ENCODE data around the gene PSMA7.

GRCh38 chr20:62104791-62105345, 38.3 kb downstream of the PSMA7 start:
- TF ChIP-seq POLR2A (IDR thresholded peaks at IDR 0.05; ENCODE audit: low read depth, low read length): no peak
- no peak for TF ChIP-seq POLR2AphosphoS5 (IDR thresholded peaks at IDR 0.05; ENCODE audit: low read depth, low read length)
- no peak for TF ChIP-seq TAF1 (IDR thresholded peaks at IDR 0.05; ENCODE audit: low read depth, low read length)
- TF ChIP-seq SPI1 (IDR thresholded peaks at IDR 0.05; ENCODE audit: low read depth, low read length): no peak
- TF ChIP-seq PAX5 (IDR thresholded peaks at IDR 0.05; ENCODE audit: insufficient read depth, low read length, severe bottlenecking): no peak
- TF ChIP-seq POU2F2 (IDR thresholded peaks at IDR 0.05; ENCODE audit: low read depth, low read length): no peak
